Gastrocnemius medialis (tissue), 4 donors: ENCODE data around the gene ERN2. TPM values are rescaled to one million over a fixed set of nuclear protein-coding genes. Genes with fewer than 3 reads are reported as not detected.

Experiments used
- ATAC-seq, 2 donors: fragments of 150-250 bp; one replicate each; pipeline ENCODE4 v1.9.1; 2016
- DNase-seq, 2 donors: peaks; one replicate each; pipeline ENCODE4 v3.0.0-alpha.2; 2019
- H3K27ac ChIP-seq, 4 donors: fragments of 200-600 bp; sonication (generic); 1 replicate in 1 of 4; 2 replicates in 3 of 4; pipeline ENCODE4 v1.5.1; 2016 to 2018; ENCODE audit warnings: mild to moderate bottlenecking in 2 of 4, moderate library complexity in 1 of 4
- H3K27me3 ChIP-seq, 3 donors: fragments of 200-600 bp; sonication (generic) in 2 of 3; 1 replicate in 1 of 3; 2 replicates in 2 of 3; pipeline versions ENCODE4 v1.5.1 to v1.6.0; 2016 to 2019; ENCODE audit warnings: mild to moderate bottlenecking in 1 of 3, moderate library complexity in 1 of 3
- H3K36me3 ChIP-seq, 2 donors: fragments of 200-600 bp; sonication (generic) in 1 of 2; one replicate each; pipeline ENCODE4 v1.5.1; 2017 to 2018
- H3K4me1 ChIP-seq, 2 donors: fragments of 200-600 bp; sonication (generic) in 1 of 2; one replicate each; pipeline ENCODE4 v1.5.1; 2016 to 2017; ENCODE audit warnings: mild to moderate bottlenecking in 2 of 2
- H3K4me3 ChIP-seq, 4 donors: fragments of 200-600 bp; sonication (generic) in 3 of 4; 1 replicate in 1 of 4; 2 replicates in 3 of 4; pipeline ENCODE4 v1.5.1; 2016 to 2019; ENCODE audit warnings: mild to moderate bottlenecking in 2 of 4
- H3K9me3 ChIP-seq, 3 donors: fragments of 200-600 bp; sonication (generic) in 2 of 3; 1 replicate in 1 of 3; 2 replicates in 2 of 3; pipeline ENCODE4 v1.5.1; 2016 to 2019
- CTCF ChIP-seq, 5 experiments: fragments of 450-650 bp in 3 of 5; fragments of 200-600 bp in 2 of 5; sonication (generic) in 2 of 5; IDR thresholded peaks in 4 of 5; conservative IDR thresholded peaks in 1 of 5; 1 replicate in 4 of 5; 2 replicates in 1 of 5; pipeline ENCODE4 v1.5.1; 2016 to 2019; ENCODE audit warnings: antibody characterized with exemption in 5 of 5, mild to moderate bottlenecking in 3 of 5, moderate library complexity in 3 of 5
- POLR2A ChIP-seq, 2 donors: fragments of 450-650 bp; IDR thresholded peaks; one replicate each; pipeline ENCODE4 v1.6.1; 2017; ENCODE audit warnings: antibody characterized with exemption in 2 of 2, mild to moderate bottlenecking in 2 of 2, moderate library complexity in 2 of 2
- in situ Hi-C, 4 donors: fragments of 200-750 bp; cut with MboI; loops; one replicate each; pipeline versions ENCODE4 v1.15.0 to v1.8.0; 2017; ENCODE audit warnings: low sequenced_read_pairs in 4 of 4
- intact Hi-C: fragments of 100-400 bp; cut with DNase I; formaldehyde crosslinking; loops from one replicate; pipeline ENCODE4 v1.15.1; 2023; ENCODE audit warnings: low total_unique reads
- total RNA-seq, 4 donors: library from RNA; depleted of rRNA; stranded (reverse); fragments of >200 nt; gene quantifications; one replicate each; pipeline versions ENCODE4 v1.1.0 to v1.2.3, GENCODE V29; 2016

ERN2 gene
- total RNA-seq, 4 donors from 2014 or later = 1.1 TPM; not detected in 3

DNA sequence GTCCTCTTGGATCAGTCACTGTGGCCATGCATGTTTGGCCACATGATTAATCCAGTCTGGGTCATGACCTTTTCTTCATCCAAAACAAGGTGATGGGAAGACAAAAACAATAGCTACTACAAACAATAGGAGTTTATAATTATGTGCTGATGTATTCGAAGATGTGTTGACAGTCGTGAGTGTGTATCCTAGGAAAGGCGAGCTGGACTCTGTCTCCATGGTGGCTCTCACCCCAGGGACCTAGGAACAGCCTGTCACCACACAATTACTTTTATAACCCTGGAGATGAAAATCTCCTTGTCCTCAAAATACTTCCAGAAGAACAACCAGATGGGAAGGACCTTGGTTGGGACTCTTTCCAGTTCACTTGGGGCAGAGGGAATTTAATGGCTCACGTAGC, 44.1 kb downstream of the ERN2 start:
- intact Hi-C loops = no loop called here
- Histone ChIP-seq H3K36me3 (peaks cover 0 to 58% of the 10 kb centered on the region in 2 donors), H3K9me3 (no peaks in the 10 kb centered on the region), H3K4me3 (no peak overlapping the region), H3K27ac (peak overlapping the region in 2 of 4 donors; percentile 77 to 81), H3K27me3 (no peaks in the 10 kb centered on the region), H3K4me1 (peaks cover 16 to 33% of the 10 kb centered on the region in 2 donors)
- in situ Hi-C loops = loop anchor here in 1 of 4 donors (25.0 kb wide), 1 partner anchor 843 kb away; no protein-coding TSS in a partner anchor
- ATAC-seq (no peak), DNase-seq (no peak)
- TF ChIP-seq CTCF (IDR thresholded peaks at IDR 0.05 in 4 of 5, conservative IDR thresholded peaks at IDR 0.05 in 1 of 5) = no peak

DNA sequence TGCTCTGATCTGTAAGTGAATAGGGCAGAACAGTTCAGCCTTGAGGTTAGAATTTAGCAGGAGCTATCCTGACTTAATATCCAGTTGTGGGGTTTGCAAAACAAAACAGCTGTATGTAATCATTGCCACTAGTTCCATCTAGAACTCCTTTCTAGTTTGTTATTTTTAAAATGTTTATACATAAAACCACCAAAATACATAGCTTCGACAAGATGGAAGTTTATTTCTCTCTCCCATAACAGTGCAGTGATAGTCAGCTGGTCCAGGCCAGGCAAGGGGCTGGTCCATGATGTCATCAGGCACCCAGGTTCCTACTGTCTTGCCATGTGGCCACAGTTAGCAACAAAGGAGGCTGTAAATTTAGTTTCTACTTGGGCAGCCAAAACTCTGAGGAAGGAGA, 44.8 kb downstream of the ERN2 start:
- H3K9me3 ChIP-seq = no peaks in the 10 kb centered on the region
- intact Hi-C loops = no loop called here
- H3K27ac ChIP-seq = no peak overlapping the region
- peaks cover 16 to 33% of the 10 kb centered on the region in 2 donors for H3K4me1 ChIP-seq
- TF ChIP-seq POLR2A (IDR thresholded peaks at IDR 0.05) = no peak
- no peak for TF ChIP-seq CTCF (IDR thresholded peaks at IDR 0.05 in 4 of 5, conservative IDR thresholded peaks at IDR 0.05 in 1 of 5)
- DNase-seq (no peak), ATAC-seq (no peak)
- in situ Hi-C loops = loop anchor here in 1 of 4 donors (25.0 kb wide), 1 partner anchor 844 kb away; no protein-coding TSS in a partner anchor
- H3K27me3 ChIP-seq = no peaks in the 10 kb centered on the region
- H3K36me3 ChIP-seq = peaks cover 0 to 63% of the 10 kb centered on the region in 2 donors
- no peak overlapping the region for H3K4me3 ChIP-seq

- peaks cover 0 to 72% of the 10 kb centered on the region in 2 donors for H3K36me3 ChIP-seq
- H3K27ac ChIP-seq = no peak overlapping the region
- DNase-seq (no peak), ATAC-seq (no peak)
- in situ Hi-C loops = loop anchor here in 1 of 4 donors (25.0 kb wide), 1 partner anchor 845 kb away; no protein-coding TSS in a partner anchor
- intact Hi-C loops = no loop called here
- no peak for TF ChIP-seq CTCF (IDR thresholded peaks at IDR 0.05 in 4 of 5, conservative IDR thresholded peaks at IDR 0.05 in 1 of 5)
- TF ChIP-seq POLR2A (IDR thresholded peaks at IDR 0.05) = no peak
- H3K4me1 ChIP-seq = peaks cover 16 to 33% of the 10 kb centered on the region in 2 donors
- H3K9me3 ChIP-seq = no peaks in the 10 kb centered on the region
- H3K27me3 ChIP-seq = no peaks in the 10 kb centered on the region
- no peak overlapping the region for H3K4me3 ChIP-seq
These were observed 45.7 kb downstream of the ERN2 start for GRCh38 chr16:23667355-23667659.

GRCh38 chr16:23666571-23667354, 46.3 kb downstream of the ERN2 start:
- Histone ChIP-seq H3K27ac (no peak overlapping the region), H3K4me1 (peaks cover 15 to 31% of the 10 kb centered on the region in 2 donors), H3K27me3 (no peaks in the 10 kb centered on the region), H3K9me3 (no peaks in the 10 kb centered on the region), H3K4me3 (no peak overlapping the region), H3K36me3 (peaks cover 0 to 77% of the 10 kb centered on the region in 2 donors)
- TF ChIP-seq POLR2A (IDR thresholded peaks at IDR 0.05) (no peak), CTCF (IDR thresholded peaks at IDR 0.05 in 4 of 5, conservative IDR thresholded peaks at IDR 0.05 in 1 of 5) (no peak)
- in situ Hi-C loops = loop anchor here in 1 of 4 donors (25.0 kb wide), 1 partner anchor 846 kb away; no protein-coding TSS in a partner anchor
- ATAC-seq (no peak), DNase-seq (no peak)
- intact Hi-C loops = no loop called here
